WTC11 (cell line): ENCODE measurements around the gene TRIM10. TPM values are rescaled to one million over a fixed set of nuclear protein-coding genes. Genes with fewer than 3 reads are reported as not detected.
A peak's percentile ranks its signal among the peaks of the same experiment; 100 is the strongest.

Experiments
- ATAC-seq: fragments of 200-7000 bp; cut with Tn5 transposase; 2 replicates; pipeline ENCODE4 v1.10.0; 2021; ENCODE audit warnings: mild to moderate bottlenecking, moderate library complexity
- CTCF ChIA-PET: fragments of 300-600 bp; sonication (Branson Sonifier 250); formaldehyde crosslinking; loops from one replicate; lab custom pipeline; 2021; ENCODE audit warnings: antibody characterized with exemption; lab: Charles Lee
- POLR2A ChIA-PET: fragments of 350-600 bp; sonication (Branson Sonifier 250); formaldehyde crosslinking; loops from one replicate; lab custom pipeline; 2021; ENCODE audit warnings: antibody characterized with exemption; lab: Charles Lee
- DNase-seq: peaks from one replicate; pipeline ENCODE4 v3.0.0; 2021; ENCODE audit warnings: low spot score
- H3K27ac Mint-ChIP-seq: 2 replicates; pipeline ENCODE4 v1.8.0; 2021; ENCODE audit warnings: mixed read lengths
- H3K27me3 Mint-ChIP-seq: 2 replicates; pipeline ENCODE4 v1.8.0; 2021; ENCODE audit warnings: low read depth, mild to moderate bottlenecking, moderate library complexity, mixed read lengths
- H3K36me3 Mint-ChIP-seq: 2 replicates; pipeline ENCODE4 v1.8.0; 2021; ENCODE audit warnings: mixed read lengths
- H3K4me1 Mint-ChIP-seq: 2 replicates; pipeline ENCODE4 v1.8.0; 2022; ENCODE audit warnings: mixed read lengths
- H3K4me3 Mint-ChIP-seq: 2 replicates; pipeline ENCODE4 v1.8.0; 2021; ENCODE audit warnings: mild to moderate bottlenecking, moderate library complexity, mixed read lengths
- H3K9me3 Mint-ChIP-seq: 2 replicates; pipeline ENCODE4 v1.8.0; 2021; ENCODE audit warnings: mixed read lengths
- CTCF ChIP-seq: fragments of 200-600 bp; IDR thresholded peaks from 2 replicates; pipeline ENCODE4 v1.8.0; 2022; ENCODE audit warnings: antibody characterized with exemption
- E2F1 ChIP-seq: sonication (generic); formaldehyde crosslinking; IDR thresholded peaks from 2 replicates; pipeline ENCODE4 v1.8.0; 2022; ENCODE audit warnings: mild to moderate bottlenecking, missing genetic modification reagents
- E2F4 ChIP-seq: sonication (generic); formaldehyde crosslinking; IDR thresholded peaks from 2 replicates; pipeline ENCODE4 v1.8.1; 2022; ENCODE audit warnings: low read depth, mild to moderate bottlenecking, moderate library complexity, missing genetic modification reagents, borderline replicate concordance
- FOXK1 ChIP-seq: sonication (generic); formaldehyde crosslinking; IDR thresholded peaks from 2 replicates; pipeline ENCODE4 v1.8.0; 2022; ENCODE audit warnings: mild to moderate bottlenecking, moderate library complexity, missing genetic modification reagents
- FOXP1 ChIP-seq: sonication (generic); formaldehyde crosslinking; IDR thresholded peaks from 2 replicates; pipeline ENCODE4 v1.8.0; 2022; ENCODE audit warnings: missing genetic modification reagents, mild to moderate bottlenecking, moderate library complexity, borderline replicate concordance
- HMGXB4 ChIP-seq: sonication (generic); formaldehyde crosslinking; IDR thresholded peaks from 2 replicates; pipeline ENCODE4 v1.8.1; 2023; ENCODE audit warnings: mild to moderate bottlenecking, moderate library complexity, missing genetic modification reagents
- IRF1 ChIP-seq: sonication (generic); formaldehyde crosslinking; IDR thresholded peaks from 2 replicates; pipeline ENCODE4 v1.8.0; 2023; ENCODE audit warnings: missing genetic modification reagents
- NR1H2 ChIP-seq: sonication (generic); formaldehyde crosslinking; IDR thresholded peaks from 2 replicates; pipeline ENCODE4 v1.9.0; 2021; ENCODE audit warnings: mild to moderate bottlenecking, moderate library complexity, missing genetic modification reagents
- SMAD4 ChIP-seq: sonication (generic); formaldehyde crosslinking; IDR thresholded peaks from 2 replicates; pipeline ENCODE4 v1.8.0; 2022; ENCODE audit warnings: mild to moderate bottlenecking, missing genetic modification reagents
- STAT6 ChIP-seq: sonication (generic); formaldehyde crosslinking; conservative IDR thresholded peaks from 2 replicates; pipeline ENCODE4 v1.8.1; 2023; ENCODE audit warnings: mild to moderate bottlenecking, low read depth, missing genetic modification reagents, moderate library complexity
- ZMAT4 ChIP-seq: fragments of 250-450 bp; sonication (Bioruptor Pico); IDR thresholded peaks from 2 replicates; pipeline ENCODE4 v1.9.0; 2021; ENCODE audit warnings: mild to moderate bottlenecking
- ZNF138 ChIP-seq: sonication (generic); formaldehyde crosslinking; conservative IDR thresholded peaks from 2 replicates; pipeline ENCODE4 v1.8.1; 2022; ENCODE audit warnings: mild to moderate bottlenecking, moderate library complexity, missing genetic modification reagents
- ZNF532 ChIP-seq: fragments of 250-450 bp; sonication (Bioruptor Pico); IDR thresholded peaks from 2 replicates; pipeline ENCODE4 v1.9.0; 2021; ENCODE audit warnings: mild to moderate bottlenecking, borderline replicate concordance
- ZSCAN18 ChIP-seq: fragments of 250-450 bp; sonication (Bioruptor Pico); IDR thresholded peaks from 2 replicates; pipeline ENCODE4 v2.1.2; 2022; ENCODE audit warnings: mild to moderate bottlenecking, moderate library complexity
- total RNA-seq: library from RNA; stranded (reverse); gene quantifications from 3 replicates; pipeline ENCODE4 v1.2.3, GENCODE V29; 2021

TRIM10 gene
- total RNA-seq, 1 experiment from 2014 or later, result 0.22 TPM

- CTCF ChIA-PET, result interaction anchor here (0.5 to 13.4 kb wide), 41 partner anchors 8 to 279 kb away, joined by 3 to 389 read pairs (median 4); partner anchors contain the start of genes PPP1R11, TRIM26, TRIM31 and TRIM39
- Mint-ChIP-seq H3K9me3 (no peaks in the 10 kb centered on the region), H3K4me1 (peaks cover 17% of the 10 kb centered on the region), H3K27ac (no peak overlapping the region), H3K4me3 (peak overlapping the region; percentile 37; the same call in 1 of the 2 replicates), H3K36me3 (no peaks in the 10 kb centered on the region), H3K27me3 (peaks cover 69% of the 10 kb centered on the region)
- POLR2A ChIA-PET, result interaction anchor here (1.1 kb wide), 1 partner anchor 28 kb away, joined by 3 read pairs; no protein-coding TSS in a partner anchor
- DNase-seq (peak; percentile 58), ATAC-seq (peak; percentile 62)
- TF ChIP-seq HMGXB4 (CRISPR knock-in tag) (0 out of 2 replicates have a peak, but pooled peaks have one; percentile 43), CTCF (peak; percentile 94), FOXK1 (CRISPR knock-in tag) (no peak)
Measured at GRCh38 chr6:30130887-30131862, 29.8 kb downstream of the TRIM10 start.

GRCh38 chr6:30130179-30130679, 30.8 kb downstream of the TRIM10 start:
- no peak for ATAC-seq
- Mint-ChIP-seq H3K4me1 (peaks cover 17% of the 10 kb centered on the region), H3K4me3 (no peak overlapping the region), H3K27me3 (peaks cover 78% of the 10 kb centered on the region), H3K27ac (no peak overlapping the region), H3K9me3 (no peaks in the 10 kb centered on the region), H3K36me3 (no peaks in the 10 kb centered on the region)
- CTCF ChIA-PET, result interaction anchor here (0.8 to 13.4 kb wide), 14 partner anchors 9 to 278 kb away, joined by 3 to 389 read pairs (median 5); partner anchors contain the start of gene TRIM39
- POLR2A ChIA-PET, result interaction anchor here (1.1 kb wide), 1 partner anchor 27 kb away, joined by 3 read pairs; no protein-coding TSS in a partner anchor
- no peak for DNase-seq
- TF ChIP-seq SMAD4 (CRISPR knock-in tag) (no peak), ZNF532 (CRISPR knock-in tag) (no peak), E2F4 (no peak), ZMAT4 (CRISPR knock-in tag) (no peak), ZSCAN18 (CRISPR knock-in tag) (no peak), ZNF138 (CRISPR knock-in tag) (no peak), IRF1 (no peak), FOXP1 (CRISPR knock-in tag) (no peak), NR1H2 (no peak), STAT6 (no peak), E2F1 (CRISPR knock-in tag) (no peak)
